SU-DHL-6 (cell line): ENCODE data around the gene HOXC5.

Experiments
- EZH2phosphoT487 ChIP-seq: fragments of 200-600 bp; sonication (generic), shearing (Covaris generic); conservative IDR thresholded peaks from 2 replicates; pipeline ENCODE4 v1.6.1; 2018; ENCODE audit warnings: mild to moderate bottlenecking, antibody characterized with exemption, low read length, moderate library complexity, mixed read lengths
- TF ChIP-seq, protein P1 (sequence below): fragments of 200-600 bp; sonication (generic); IDR thresholded peaks from one replicate; pipeline ENCODE4 v1.5.1; 2017; ENCODE audit warnings: antibody characterized with exemption, mild to moderate bottlenecking, low read length, moderate library complexity; ENCODE audit not compliant: insufficient read depth, poor library complexity, severe bottlenecking

DNA sequence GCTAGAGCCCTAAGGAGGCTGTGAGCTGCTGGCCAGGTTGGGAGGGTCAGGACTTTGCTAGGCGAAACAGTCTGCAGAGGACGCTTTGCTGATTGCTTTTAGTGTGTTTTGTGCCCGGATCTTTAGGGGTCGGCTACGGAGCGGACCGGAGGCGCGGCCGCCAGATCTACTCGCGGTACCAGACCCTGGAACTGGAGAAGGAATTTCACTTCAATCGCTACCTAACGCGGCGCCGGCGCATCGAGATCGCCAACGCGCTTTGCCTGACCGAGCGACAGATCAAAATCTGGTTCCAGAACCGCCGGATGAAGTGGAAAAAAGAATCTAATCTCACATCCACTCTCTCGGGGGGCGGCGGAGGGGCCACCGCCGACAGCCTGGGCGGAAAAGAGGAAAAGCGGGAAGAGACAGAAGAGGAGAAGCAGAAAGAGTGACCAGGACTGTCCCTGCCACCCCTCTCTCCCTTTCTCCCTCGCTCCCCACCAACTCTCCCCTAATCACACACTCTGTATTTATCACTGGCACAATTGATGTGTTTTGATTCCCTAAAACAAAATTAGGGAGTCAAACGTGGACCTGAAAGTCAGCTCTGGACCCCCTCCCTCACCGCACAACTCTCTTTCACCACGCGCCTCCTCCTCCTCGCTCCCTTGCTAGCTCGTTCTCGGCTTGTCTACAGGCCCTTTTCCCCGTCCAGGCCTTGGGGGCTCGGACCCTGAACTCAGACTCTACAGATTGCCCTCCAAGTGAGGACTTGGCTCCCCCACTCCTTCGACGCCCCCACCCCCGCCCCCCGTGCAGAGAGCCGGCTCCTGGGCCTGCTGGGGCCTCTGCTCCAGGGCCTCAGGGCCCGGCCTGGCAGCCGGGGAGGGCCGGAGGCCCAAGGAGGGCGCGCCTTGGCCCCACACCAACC, 3.1 kb upstream of the HOXC5 start:
- TF ChIP-seq, protein P1, sequence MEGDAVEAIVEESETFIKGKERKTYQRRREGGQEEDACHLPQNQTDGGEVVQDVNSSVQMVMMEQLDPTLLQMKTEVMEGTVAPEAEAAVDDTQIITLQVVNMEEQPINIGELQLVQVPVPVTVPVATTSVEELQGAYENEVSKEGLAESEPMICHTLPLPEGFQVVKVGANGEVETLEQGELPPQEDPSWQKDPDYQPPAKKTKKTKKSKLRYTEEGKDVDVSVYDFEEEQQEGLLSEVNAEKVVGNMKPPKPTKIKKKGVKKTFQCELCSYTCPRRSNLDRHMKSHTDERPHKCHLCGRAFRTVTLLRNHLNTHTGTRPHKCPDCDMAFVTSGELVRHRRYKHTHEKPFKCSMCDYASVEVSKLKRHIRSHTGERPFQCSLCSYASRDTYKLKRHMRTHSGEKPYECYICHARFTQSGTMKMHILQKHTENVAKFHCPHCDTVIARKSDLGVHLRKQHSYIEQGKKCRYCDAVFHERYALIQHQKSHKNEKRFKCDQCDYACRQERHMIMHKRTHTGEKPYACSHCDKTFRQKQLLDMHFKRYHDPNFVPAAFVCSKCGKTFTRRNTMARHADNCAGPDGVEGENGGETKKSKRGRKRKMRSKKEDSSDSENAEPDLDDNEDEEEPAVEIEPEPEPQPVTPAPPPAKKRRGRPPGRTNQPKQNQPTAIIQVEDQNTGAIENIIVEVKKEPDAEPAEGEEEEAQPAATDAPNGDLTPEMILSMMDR, result no peak
- no peak for TF ChIP-seq EZH2phosphoT487
